Mesenchymal stem cell (in vitro differentiated cells and primary cell): ENCODE data around the gene MANEAL.

Experiments
- DNase-seq: peaks from one replicate; pipeline ENCODE4 v3.0.0-alpha.2; 2013
- H2AFZ ChIP-seq: one replicate; pipeline ENCODE4 v1.6.1; 2013; ENCODE audit warnings: low read depth, mild to moderate bottlenecking, control low read depth, inconsistent platforms, low read length, moderate library complexity
- H2AK5ac ChIP-seq: 2 replicates; pipeline ENCODE4 v1.6.1; 2013; ENCODE audit warnings: low read length, moderate library complexity, mild to moderate bottlenecking, inconsistent platforms; ENCODE audit not compliant: severe bottlenecking
- H2BK120ac ChIP-seq: one replicate; pipeline ENCODE4 v1.6.1; 2013; ENCODE audit warnings: low read depth, mild to moderate bottlenecking, inconsistent platforms, low read length, moderate library complexity
- H2BK12ac ChIP-seq, 2 experiments: one replicate each; pipeline ENCODE4 v1.6.1; 2013; ENCODE audit warnings: inconsistent platforms in 2 of 2, low read length in 2 of 2, mild to moderate bottlenecking in 2 of 2, moderate library complexity in 2 of 2, control low read depth in 1 of 2
- H2BK15ac ChIP-seq: one replicate; pipeline ENCODE4 v1.6.1; 2013; ENCODE audit warnings: mild to moderate bottlenecking, low read depth, inconsistent platforms; ENCODE audit not compliant: poor library complexity, severe bottlenecking
- H2BK5ac ChIP-seq: 2 replicates; pipeline ENCODE4 v1.6.1; 2013; ENCODE audit warnings: low read depth, mild to moderate bottlenecking, low read length, control low read depth, inconsistent platforms; ENCODE audit not compliant: poor library complexity, severe bottlenecking
- H3K14ac ChIP-seq, 2 experiments: one replicate each; pipeline ENCODE4 v1.6.1; 2013; ENCODE audit warnings: inconsistent platforms in 2 of 2, low read length in 2 of 2, control low read depth in 1 of 2, mild to moderate bottlenecking in 1 of 2, moderate library complexity in 1 of 2
- H3K18ac ChIP-seq, 2 experiments: one replicate each; pipeline ENCODE4 v1.6.1; 2013; ENCODE audit warnings: inconsistent platforms in 2 of 2, low read length in 2 of 2, control low read depth in 1 of 2, low read depth in 1 of 2, mild to moderate bottlenecking in 1 of 2
- H3K23ac ChIP-seq, 2 experiments: one replicate each; pipeline ENCODE4 v1.6.1; 2013; ENCODE audit warnings: inconsistent platforms in 2 of 2, low read length in 2 of 2, mild to moderate bottlenecking in 2 of 2, moderate library complexity in 2 of 2, control low read depth in 1 of 2
- H3K27ac ChIP-seq: 2 replicates; pipeline ENCODE4 v1.5.1; 2013; ENCODE audit warnings: mild to moderate bottlenecking, moderate library complexity, low read length, control low read depth, inconsistent platforms; ENCODE audit not compliant: poor library complexity, severe bottlenecking
- H3K27me3 ChIP-seq, 2 experiments: 2 replicates each; pipeline versions ENCODE4 v1.6.1 to v1.7.0; 2013; ENCODE audit warnings: low read length in 2 of 2, mild to moderate bottlenecking in 2 of 2, moderate library complexity in 2 of 2, control low read depth in 1 of 2, inconsistent platforms in 1 of 2; ENCODE audit not compliant: control insufficient read depth in 1 of 2, insufficient read depth in 1 of 2
- H3K36me3 ChIP-seq, 2 experiments: 2 replicates each; pipeline versions ENCODE4 v1.6.1 to v1.7.0; 2013; ENCODE audit warnings: low read length in 2 of 2, control low read depth in 1 of 2, inconsistent platforms in 1 of 2, low read depth in 1 of 2, mild to moderate bottlenecking in 1 of 2; ENCODE audit not compliant: insufficient read depth in 2 of 2, control insufficient read depth in 1 of 2
- H3K4ac ChIP-seq, 2 experiments: one replicate each; pipeline ENCODE4 v1.6.1; 2013; ENCODE audit warnings: inconsistent platforms in 2 of 2, low read length in 2 of 2, mild to moderate bottlenecking in 2 of 2, moderate library complexity in 2 of 2, control low read depth in 1 of 2, low read depth in 1 of 2
- H3K4me1 ChIP-seq: 2 replicates; pipeline ENCODE4 v1.6.1; 2013; ENCODE audit warnings: low read depth, low read length, control low read depth; ENCODE audit not compliant: control insufficient read depth, insufficient read depth
- H3K4me2 ChIP-seq: 2 replicates; pipeline ENCODE4 v1.6.1; 2013; ENCODE audit warnings: low read length, mild to moderate bottlenecking, inconsistent platforms; ENCODE audit not compliant: poor library complexity, severe bottlenecking
- H3K4me3 ChIP-seq, 2 experiments: 2 replicates each; pipeline versions ENCODE4 v1.5.1 to v1.7.0; 2013; ENCODE audit warnings: low read length in 2 of 2, mild to moderate bottlenecking in 2 of 2, control low read depth in 1 of 2, low read depth in 1 of 2; ENCODE audit not compliant: insufficient read depth in 1 of 2
- H3K79me1 ChIP-seq: replicated peaks from 2 replicates; pipeline ENCODE4 v1.6.1; 2013; ENCODE audit warnings: mild to moderate bottlenecking, control low read depth, low read length, inconsistent platforms; ENCODE audit not compliant: poor library complexity, severe bottlenecking
- H3K9ac ChIP-seq: 2 replicates; pipeline ENCODE4 v1.7.0; 2013; ENCODE audit warnings: mild to moderate bottlenecking, low read length, moderate library complexity
- H3K9me3 ChIP-seq: 2 replicates; pipeline ENCODE4 v1.7.0; 2013; ENCODE audit warnings: mild to moderate bottlenecking, low read length; ENCODE audit not compliant: control insufficient read depth
- H4K8ac ChIP-seq: one replicate; pipeline ENCODE4 v1.6.1; 2013; ENCODE audit warnings: inconsistent platforms, mild to moderate bottlenecking, low read length, moderate library complexity
- H4K91ac ChIP-seq: one replicate; pipeline ENCODE4 v1.6.1; 2013; ENCODE audit warnings: mild to moderate bottlenecking, low read length, inconsistent platforms
- WGBS: methylation state at CpG from one replicate; pipeline ENCODE4 v1.1.7; 2013; ENCODE audit warnings: mixed read lengths; 5-methylcytosine and 5-hydroxymethylcytosine counted together

Gene MANEAL

DNA sequence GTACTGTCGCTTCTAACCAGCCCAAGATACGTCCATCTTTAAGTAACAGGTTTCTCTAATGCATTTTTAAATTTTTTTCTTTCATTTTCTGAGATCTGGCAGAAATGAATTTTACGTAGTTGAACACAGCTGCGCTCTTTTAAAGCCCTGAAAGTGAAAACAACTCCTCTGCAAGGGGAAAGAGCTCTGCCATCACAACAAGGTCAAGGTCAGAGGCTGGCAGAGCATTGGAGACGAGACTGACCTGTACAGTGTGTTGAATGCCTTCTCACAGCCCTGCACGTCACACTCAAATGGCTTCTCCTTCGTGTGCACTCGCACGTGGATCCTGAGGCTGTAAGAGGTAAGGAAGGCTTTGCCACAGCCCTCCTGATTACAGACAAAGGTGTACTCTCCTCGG is 46.0 kb downstream of the MANEAL start:
- Histone ChIP-seq H3K23ac (no peak overlapping the region), H2AK5ac (no peak overlapping the region), H3K18ac (no peak overlapping the region), H2BK5ac (no peak overlapping the region), H4K8ac (no peak overlapping the region), H2BK120ac (no peak overlapping the region), H3K4me1 (peaks cover 13% of the 10 kb centered on the region), H3K36me3 (peaks cover 27 to 82% of the 10 kb centered on the region in 2 experiments), H3K9me3 (no peaks in the 10 kb centered on the region), H2AFZ (no peak overlapping the region), H3K4ac (no peak overlapping the region), H3K79me1 (peaks cover 33% of the 10 kb centered on the region), H2BK15ac (no peak overlapping the region), H3K4me3 (no peak overlapping the region), H4K91ac (no peak overlapping the region), H3K27ac (no peak overlapping the region), H3K4me2 (no peak overlapping the region), H3K9ac (no peak overlapping the region), H2BK12ac (no peak overlapping the region), H3K27me3 (no peaks in the 10 kb centered on the region), H3K14ac (no peak overlapping the region)
- WGBS = 99% methylated on average over 10 of the region's 10 CpGs
- DNase-seq = no peak

- Histone ChIP-seq H3K79me1 (peaks cover 31% of the 10 kb centered on the region), H3K9ac (no peak overlapping the region), H2BK120ac (no peak overlapping the region), H3K14ac (no peak overlapping the region), H4K8ac (no peak overlapping the region), H2BK5ac (no peak overlapping the region), H2AFZ (no peak overlapping the region), H4K91ac (no peak overlapping the region), H3K27me3 (no peaks in the 10 kb centered on the region), H2AK5ac (no peak overlapping the region), H3K4me1 (peaks cover 13% of the 10 kb centered on the region), H3K4me2 (no peak overlapping the region), H3K27ac (no peak overlapping the region), H3K18ac (no peak overlapping the region), H2BK15ac (no peak overlapping the region), H2BK12ac (no peak overlapping the region), H3K36me3 (peaks cover 26 to 82% of the 10 kb centered on the region in 2 experiments), H3K23ac (no peak overlapping the region), H3K4me3 (no peak overlapping the region), H3K4ac (no peak overlapping the region), H3K9me3 (no peaks in the 10 kb centered on the region)
- DNase-seq = no peak
- 95% methylated on average over 1 of the region's 1 CpG for WGBS
Observed at GRCh38 chr1:37840711-37841110, 47.1 kb downstream of the MANEAL start.

- Histone ChIP-seq H3K14ac (no peak overlapping the region), H2BK5ac (no peak overlapping the region), H3K27ac (no peak overlapping the region), H3K23ac (no peak overlapping the region), H2BK15ac (no peak overlapping the region), H4K91ac (no peak overlapping the region), H3K9ac (no peak overlapping the region), H3K4me1 (peaks cover 13% of the 10 kb centered on the region), H3K36me3 (peaks cover 24 to 83% of the 10 kb centered on the region in 2 experiments), H2BK12ac (no peak overlapping the region), H3K79me1 (peaks cover 28% of the 10 kb centered on the region), H3K9me3 (no peaks in the 10 kb centered on the region), H4K8ac (no peak overlapping the region), H3K4ac (no peak overlapping the region), H3K4me3 (no peak overlapping the region), H2BK120ac (no peak overlapping the region), H2AK5ac (no peak overlapping the region), H3K4me2 (no peak overlapping the region), H2AFZ (no peak overlapping the region), H3K18ac (no peak overlapping the region), H3K27me3 (no peaks in the 10 kb centered on the region)
- 100% methylated on average over 2 of the region's 3 CpGs for WGBS
- no peak for DNase-seq
Observed at GRCh38 chr1:37841652-37842051, 48.0 kb downstream of the MANEAL start.

GRCh38 chr1:37844536-37844935 is 50.9 kb downstream of the MANEAL start:
- Histone ChIP-seq H3K14ac (no peak overlapping the region), H3K23ac (no peak overlapping the region), H4K91ac (no peak overlapping the region), H2BK5ac (no peak overlapping the region), H3K4me3 (no peak overlapping the region), H3K27ac (peak overlapping the region; percentile 72), H2BK120ac (no peak overlapping the region), H3K79me1 (peaks cover 30% of the 10 kb centered on the region), H2AK5ac (no peak overlapping the region), H2AFZ (no peak overlapping the region), H3K9me3 (no peaks in the 10 kb centered on the region), H3K4me1 (peaks cover 11% of the 10 kb centered on the region), H3K4me2 (peak overlapping the region; percentile 6), H3K18ac (no peak overlapping the region), H4K8ac (no peak overlapping the region), H2BK12ac (no peak overlapping the region), H3K9ac (no peak overlapping the region), H2BK15ac (no peak overlapping the region), H3K4ac (no peak overlapping the region), H3K27me3 (no peaks in the 10 kb centered on the region), H3K36me3 (peaks cover 17 to 82% of the 10 kb centered on the region in 2 experiments)
- no peak for DNase-seq
